ENCODE measurements around the gene TRIM75. TPM values are rescaled to one million over a fixed set of nuclear protein-coding genes. Genes with fewer than 3 reads are reported as not detected.

The TRIM75 gene
- total and polyA plus RNA-seq, 10 of the 15 experiments (the other 5 are each of a cell fraction or from before 2014, with no cell fraction given): not detected

DNA sequence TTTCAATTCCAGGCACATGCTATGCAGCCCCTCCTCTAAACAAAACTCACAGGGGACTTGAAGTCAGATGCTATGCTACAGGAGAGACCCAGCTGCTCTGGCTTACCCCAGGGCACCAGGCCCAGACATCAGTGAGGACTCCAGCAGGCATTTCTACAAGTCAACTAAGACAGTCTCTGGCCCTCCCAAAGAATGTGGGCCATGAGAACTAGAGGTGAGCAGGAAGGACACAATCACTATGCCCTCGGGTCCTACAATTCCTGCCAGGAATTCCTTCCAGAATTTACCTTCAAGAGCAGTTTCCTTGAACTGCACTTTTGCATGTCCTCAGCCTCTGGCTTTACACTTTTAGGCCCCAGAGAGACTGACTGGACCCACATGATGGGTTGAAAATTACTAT lies 41.6 kb downstream of the TRIM75 start (continued):
- TF ChIP-seq, protein P1, sequence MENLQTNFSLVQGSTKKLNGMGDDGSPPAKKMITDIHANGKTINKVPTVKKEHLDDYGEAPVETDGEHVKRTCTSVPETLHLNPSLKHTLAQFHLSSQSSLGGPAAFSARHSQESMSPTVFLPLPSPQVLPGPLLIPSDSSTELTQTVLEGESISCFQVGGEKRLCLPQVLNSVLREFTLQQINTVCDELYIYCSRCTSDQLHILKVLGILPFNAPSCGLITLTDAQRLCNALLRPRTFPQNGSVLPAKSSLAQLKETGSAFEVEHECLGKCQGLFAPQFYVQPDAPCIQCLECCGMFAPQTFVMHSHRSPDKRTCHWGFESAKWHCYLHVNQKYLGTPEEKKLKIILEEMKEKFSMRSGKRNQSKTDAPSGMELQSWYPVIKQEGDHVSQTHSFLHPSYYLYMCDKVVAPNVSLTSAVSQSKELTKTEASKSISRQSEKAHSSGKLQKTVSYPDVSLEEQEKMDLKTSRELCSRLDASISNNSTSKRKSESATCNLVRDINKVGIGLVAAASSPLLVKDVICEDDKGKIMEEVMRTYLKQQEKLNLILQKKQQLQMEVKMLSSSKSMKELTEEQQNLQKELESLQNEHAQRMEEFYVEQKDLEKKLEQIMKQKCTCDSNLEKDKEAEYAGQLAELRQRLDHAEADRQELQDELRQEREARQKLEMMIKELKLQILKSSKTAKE (IDR thresholded peaks at IDR 0.05; ENCODE audit: low read depth, poor library complexity, severe bottlenecking): no peak
- TF ChIP-seq NFYB (IDR thresholded peaks at IDR 0.05; ENCODE audit: insufficient read depth, low read depth, low read length) (no peak), BRCA1 (IDR thresholded peaks at IDR 0.05; ENCODE audit: low read depth, low read length) (no peak)

DNA sequence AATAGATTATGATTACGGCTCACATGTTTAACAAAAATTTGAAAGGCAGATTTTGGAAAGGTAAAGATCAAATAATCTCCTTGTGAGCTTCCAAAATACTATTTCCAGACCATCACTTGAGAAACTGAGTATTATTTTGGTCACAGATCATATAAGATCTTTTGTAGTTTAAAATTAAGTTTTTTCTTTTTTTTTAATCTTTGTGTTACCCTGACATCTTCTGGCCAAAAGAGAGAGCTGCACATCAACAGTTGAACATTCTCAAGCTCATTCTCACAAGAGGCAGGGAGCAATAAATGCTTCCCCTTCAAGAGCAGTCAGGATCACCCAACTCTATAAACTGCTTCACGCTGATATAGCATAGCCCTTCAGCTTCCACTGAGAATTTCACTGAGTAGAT lies 43.1 kb downstream of the TRIM75 start:
- BruUV-seq (replicated peaks): no TSS peak
- H3K27me3 ChIP-seq (replicated peaks in 1 of 2; ENCODE audit: control insufficient read depth in 2 of 2, insufficient read depth in 2 of 2, low read length in 1 of 2): no peaks in the 10 kb centered on the region
- no peaks in the 10 kb centered on the region for H4K20me1 ChIP-seq (ENCODE audit: control insufficient read depth, insufficient read depth)
- peak; percentile 33; the same call in 2 of the 3 replicates for ATAC-seq
- no peak overlapping the region for H3K4me3 ChIP-seq
- no peak overlapping the region for H3K9ac ChIP-seq (ENCODE audit: control insufficient read depth, insufficient read depth, low read length)
- no peak overlapping the region for H3K4me2 ChIP-seq (ENCODE audit: control insufficient read depth, insufficient read depth)
- in situ Hi-C loops (cut with MboI): loop anchor here (5.0 kb wide), 1 partner anchor 319 kb away; no protein-coding TSS in a partner anchor
- ChIA-PET CTCF (interaction anchor here (0.6 to 2.7 kb wide), 21 partner anchors 9 to 764 kb away, joined by 3 to 28 read pairs (median 3); partner anchors contain the start of gene TMEM192), SMC1A (ENCODE audit: uncharacterized antibody, unreplicated experiment) (interaction anchor here (0.8 to 1.6 kb wide), 8 partner anchors 15 to 330 kb away, joined by 3 to 15 read pairs (median 5); partner anchors contain the start of gene TMEM192), RAD21 (ENCODE audit: unreplicated experiment) (interaction anchor here (0.6 to 1.9 kb wide), 11 partner anchors 16 to 366 kb away, joined by 3 to 20 read pairs (median 4); partner anchors contain the start of gene TMEM192), POLR2A (no interaction called here)
- DNase-seq (ENCODE audit: low read depth, low spot score): no peak
- intact Hi-C loops (cut with micrococcal nuclease; ENCODE audit: unreplicated experiment): loop anchor here (2.0 to 5.0 kb wide), 2 partner anchors 159 to 318 kb away; no protein-coding TSS in a partner anchor
- H3K36me3 ChIP-seq (ENCODE audit: control insufficient read depth in 2 of 2, insufficient read depth in 2 of 2, low read length in 1 of 2): no peaks in the 10 kb centered on the region; a peak in 1 of 4 replicates
- H3K4me1 ChIP-seq (ENCODE audit: control insufficient read depth, insufficient read depth, low read length): no peaks in the 10 kb centered on the region
- 100% methylated on average over 2 of the region's 2 CpGs for WGBS (ENCODE audit: insufficient coverage, insufficient replicate concordance, low lambda C conversion rate, missing lambda C conversion rate)
- H3K27ac ChIP-seq (ENCODE audit: control insufficient read depth, insufficient read depth): no peak overlapping the region
- H3K9me3 ChIP-seq (replicated peaks; ENCODE audit: control insufficient read depth, insufficient read depth, low read length): no peaks in the 10 kb centered on the region
- H3K79me2 ChIP-seq (ENCODE audit: control insufficient read depth, insufficient read depth, low read length): no peaks in the 10 kb centered on the region
- FAIRE-seq: peak; percentile 73
- no peak overlapping the region for H2AFZ ChIP-seq (ENCODE audit: control insufficient read depth, low read depth, low read length)
- TF ChIP-seq TAF1 (IDR thresholded peaks at IDR 0.05; ENCODE audit: borderline replicate concordance, low read depth, low read length) (no peak), RAD21 (IDR thresholded peaks at IDR 0.05; ENCODE audit: insufficient read depth, low read depth, low read length) (peak; percentile 42), CREB1 (IDR thresholded peaks at IDR 0.05; ENCODE audit: low read depth) (no peak), JUND (IDR thresholded peaks at IDR 0.05; ENCODE audit: low read depth, low read length) (no peak), SREBF2 (IDR thresholded peaks at IDR 0.05; ENCODE audit: low read length) (no peak), SMARCA5 (IDR thresholded peaks at IDR 0.05) (no peak), PAX8 (IDR thresholded peaks at IDR 0.05) (no peak)
- TF ChIP-seq, protein P2, sequence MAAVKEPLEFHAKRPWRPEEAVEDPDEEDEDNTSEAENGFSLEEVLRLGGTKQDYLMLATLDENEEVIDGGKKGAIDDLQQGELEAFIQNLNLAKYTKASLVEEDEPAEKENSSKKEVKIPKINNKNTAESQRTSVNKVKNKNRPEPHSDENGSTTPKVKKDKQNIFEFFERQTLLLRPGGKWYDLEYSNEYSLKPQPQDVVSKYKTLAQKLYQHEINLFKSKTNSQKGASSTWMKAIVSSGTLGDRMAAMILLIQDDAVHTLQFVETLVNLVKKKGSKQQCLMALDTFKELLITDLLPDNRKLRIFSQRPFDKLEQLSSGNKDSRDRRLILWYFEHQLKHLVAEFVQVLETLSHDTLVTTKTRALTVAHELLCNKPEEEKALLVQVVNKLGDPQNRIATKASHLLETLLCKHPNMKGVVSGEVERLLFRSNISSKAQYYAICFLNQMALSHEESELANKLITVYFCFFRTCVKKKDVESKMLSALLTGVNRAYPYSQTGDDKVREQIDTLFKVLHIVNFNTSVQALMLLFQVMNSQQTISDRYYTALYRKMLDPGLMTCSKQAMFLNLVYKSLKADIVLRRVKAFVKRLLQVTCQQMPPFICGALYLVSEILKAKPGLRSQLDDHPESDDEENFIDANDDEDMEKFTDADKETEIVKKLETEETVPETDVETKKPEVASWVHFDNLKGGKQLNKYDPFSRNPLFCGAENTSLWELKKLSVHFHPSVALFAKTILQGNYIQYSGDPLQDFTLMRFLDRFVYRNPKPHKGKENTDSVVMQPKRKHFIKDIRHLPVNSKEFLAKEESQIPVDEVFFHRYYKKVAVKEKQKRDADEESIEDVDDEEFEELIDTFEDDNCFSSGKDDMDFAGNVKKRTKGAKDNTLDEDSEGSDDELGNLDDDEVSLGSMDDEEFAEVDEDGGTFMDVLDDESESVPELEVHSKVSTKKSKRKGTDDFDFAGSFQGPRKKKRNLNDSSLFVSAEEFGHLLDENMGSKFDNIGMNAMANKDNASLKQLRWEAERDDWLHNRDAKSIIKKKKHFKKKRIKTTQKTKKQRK (IDR thresholded peaks at IDR 0.05; ENCODE audit: low read depth, low read length): no peak
- TF ChIP-seq, protein P3, sequence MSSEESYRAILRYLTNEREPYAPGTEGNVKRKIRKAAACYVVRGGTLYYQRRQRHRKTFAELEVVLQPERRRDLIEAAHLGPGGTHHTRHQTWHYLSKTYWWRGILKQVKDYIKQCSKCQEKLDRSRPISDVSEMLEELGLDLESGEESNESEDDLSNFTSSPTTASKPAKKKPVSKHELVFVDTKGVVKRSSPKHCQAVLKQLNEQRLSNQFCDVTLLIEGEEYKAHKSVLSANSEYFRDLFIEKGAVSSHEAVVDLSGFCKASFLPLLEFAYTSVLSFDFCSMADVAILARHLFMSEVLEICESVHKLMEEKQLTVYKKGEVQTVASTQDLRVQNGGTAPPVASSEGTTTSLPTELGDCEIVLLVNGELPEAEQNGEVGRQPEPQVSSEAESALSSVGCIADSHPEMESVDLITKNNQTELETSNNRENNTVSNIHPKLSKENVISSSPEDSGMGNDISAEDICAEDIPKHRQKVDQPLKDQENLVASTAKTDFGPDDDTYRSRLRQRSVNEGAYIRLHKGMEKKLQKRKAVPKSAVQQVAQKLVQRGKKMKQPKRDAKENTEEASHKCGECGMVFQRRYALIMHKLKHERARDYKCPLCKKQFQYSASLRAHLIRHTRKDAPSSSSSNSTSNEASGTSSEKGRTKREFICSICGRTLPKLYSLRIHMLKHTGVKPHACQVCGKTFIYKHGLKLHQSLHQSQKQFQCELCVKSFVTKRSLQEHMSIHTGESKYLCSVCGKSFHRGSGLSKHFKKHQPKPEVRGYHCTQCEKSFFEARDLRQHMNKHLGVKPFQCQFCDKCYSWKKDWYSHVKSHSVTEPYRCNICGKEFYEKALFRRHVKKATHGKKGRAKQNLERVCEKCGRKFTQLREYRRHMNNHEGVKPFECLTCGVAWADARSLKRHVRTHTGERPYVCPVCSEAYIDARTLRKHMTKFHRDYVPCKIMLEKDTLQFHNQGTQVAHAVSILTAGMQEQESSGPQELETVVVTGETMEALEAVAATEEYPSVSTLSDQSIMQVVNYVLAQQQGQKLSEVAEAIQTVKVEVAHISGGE (CRISPR knock-in tag; IDR thresholded peaks at IDR 0.05): no peak
- TF ChIP-seq, protein P4, sequence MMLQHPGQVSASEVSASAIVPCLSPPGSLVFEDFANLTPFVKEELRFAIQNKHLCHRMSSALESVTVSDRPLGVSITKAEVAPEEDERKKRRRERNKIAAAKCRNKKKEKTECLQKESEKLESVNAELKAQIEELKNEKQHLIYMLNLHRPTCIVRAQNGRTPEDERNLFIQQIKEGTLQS (IDR thresholded peaks at IDR 0.05; ENCODE audit: borderline replicate concordance, extremely low read depth, low read depth, low read length): no peak

All from GM12878 (cell line).